ENCODE data around the gene TDRD15. TPM values are rescaled to one million over a fixed set of nuclear protein-coding genes. Genes with fewer than 3 reads are reported as not detected.

Gene TDRD15
- total and polyA plus RNA-seq, 2 of the 4 experiments (the other 2 are of a cell fraction), result not detected

GRCh38 chr2:21092308-21092869, 31.4 kb upstream of the TDRD15 start:
- no CpG with 5 or more reads among the region's 3 CpGs for WGBS, 2 experiments (ENCODE audit: extremely low coverage in 2 of 2, insufficient read length in 1 of 2)

More at GRCh38 chr2:21092308-21092869, 31.4 kb upstream of the TDRD15 start:
- Histone ChIP-seq H3K9ac (ENCODE audit: low read depth, low read length) (no peak overlapping the region), H2AK9ac (replicated peaks; ENCODE audit: low read depth, low read length, poor library complexity) (no peak overlapping the region), H2AFZ (replicated peaks; ENCODE audit: low read length, poor library complexity) (no peak overlapping the region), H4K5ac (ENCODE audit: low read depth, low read length) (no peak overlapping the region), H3K56ac (ENCODE audit: extremely low read depth, insufficient read depth, low read length) (no peak overlapping the region), H2BK15ac (ENCODE audit: low read depth, low read length) (no peak overlapping the region), H3K36me3 (ENCODE audit: control insufficient read depth, insufficient read depth, low read length) (no peaks in the 10 kb centered on the region), H2BK5ac (ENCODE audit: low read depth, low read length, poor library complexity, severe bottlenecking) (no peak overlapping the region), H4K20me1 (ENCODE audit: insufficient read depth, low read length) (no peaks in the 10 kb centered on the region), H3K79me1 (ENCODE audit: low read depth in 1 of 2, low read length in 2 of 2) (no peaks in the 10 kb centered on the region), H4K91ac (ENCODE audit: insufficient read depth, low read depth, low read length) (no peak overlapping the region), H2BK120ac (ENCODE audit: low read depth, low read length) (no peak overlapping the region), H3K9me1 (ENCODE audit: insufficient read depth, low read length) (no peaks in the 10 kb centered on the region), H3K23ac (ENCODE audit: low read depth, low read length) (no peak overlapping the region), H4K8ac (ENCODE audit: low read depth in 2 of 2, low read length in 2 of 2) (no peak overlapping the region), H3K4me2 (ENCODE audit: low read depth, low read length) (no peak overlapping the region), H2BK20ac (ENCODE audit: low read depth, low read length) (no peak overlapping the region), H3K27ac (ENCODE audit: insufficient read depth, low read length) (no peak overlapping the region), H3K18ac (ENCODE audit: low read depth, low read length) (no peak overlapping the region), H3K4ac (ENCODE audit: low read depth, low read length) (no peak overlapping the region), H3K14ac (replicated peaks; ENCODE audit: low read depth, low read length) (no peak overlapping the region), H3K27me3 (ENCODE audit: control insufficient read depth, insufficient read depth, low read length) (no peaks in the 10 kb centered on the region), H2AK5ac (ENCODE audit: low read depth, low read length) (no peak overlapping the region), H3K9me3 (ENCODE audit: control insufficient read depth, insufficient read depth, low read length) (no peaks in the 10 kb centered on the region), H3K4me1 (ENCODE audit: control insufficient read depth, insufficient read depth, low read length) (no peaks in the 10 kb centered on the region), H3K4me3 (ENCODE audit: insufficient read depth, low read depth, low read length) (no peak overlapping the region)
- ChIA-PET POLR2A (ENCODE audit: unreplicated experiment) (no interaction called here), CTCF (no interaction called here)
- ATAC-seq (ENCODE audit: low read depth) (no peak), DNase-seq (no peak)
- dilution Hi-C loops (cut with HindIII; ENCODE audit: low sequenced_read_pairs, unreplicated experiment) (no loop called here), intact Hi-C loops (cut with micrococcal nuclease) (no loop called here), in situ Hi-C loops (cut with MboI; ENCODE audit: low sequenced_read_pairs) (no loop called here)
- no TSS peak for BruUV-seq (replicated peaks)
- TF ChIP-seq CEBPB (IDR thresholded peaks at IDR 0.05; ENCODE audit: low read depth, low read length) (no peak), SMC3 (IDR thresholded peaks at IDR 0.05; ENCODE audit: low read depth, low read length) (no peak), MAFK (IDR thresholded peaks at IDR 0.05; ENCODE audit: low read depth, low read length) (no peak), CHD1 (IDR thresholded peaks at IDR 0.05; ENCODE audit: low read depth, low read length) (no peak), CTCF (conservative IDR thresholded peaks at IDR 0.05; ENCODE audit: low read depth, low read length) (no peak), MXI1 (IDR thresholded peaks at IDR 0.05; ENCODE audit: borderline replicate concordance, low read depth, low read length) (no peak), NFE2L2 (IDR thresholded peaks at IDR 0.05; ENCODE audit: low read depth, low read length) (no peak), POLR2A (IDR thresholded peaks at IDR 0.05; ENCODE audit: low read depth, low read length) (no peak), USF2 (IDR thresholded peaks at IDR 0.05; ENCODE audit: low read depth, low read length) (no peak), MAZ (IDR thresholded peaks at IDR 0.05; ENCODE audit: borderline replicate concordance, low read depth, low read length) (no peak), FOS (IDR thresholded peaks at IDR 0.05; ENCODE audit: low read depth, low read length) (no peak), RCOR1 (IDR thresholded peaks at IDR 0.05; ENCODE audit: insufficient replicate concordance, low read length) (no peak), RAD21 (IDR thresholded peaks at IDR 0.05; ENCODE audit: low read length) (no peak), RFX5 (IDR thresholded peaks at IDR 0.05; ENCODE audit: low read depth, low read length) (no peak), ELK1 (IDR thresholded peaks at IDR 0.05; ENCODE audit: borderline replicate concordance, low read depth, low read length) (no peak), BHLHE40 (IDR thresholded peaks at IDR 0.05; ENCODE audit: low read depth, low read length) (no peak)
